ENCODE results near the gene TBC1D2B. TPM values are rescaled to one million over a fixed set of nuclear protein-coding genes. Genes with fewer than 3 reads are reported as not detected.

TBC1D2B gene
- total RNA-seq, 1 donor from 2014 or later = 11.7 TPM

GRCh38 chr15:78093242-78094020 lies 15.9 kb upstream of the TBC1D2B start:
- intact Hi-C loops (cut with micrococcal nuclease) = no loop called here
- no peaks in the 10 kb centered on the region for H3K36me3 ChIP-seq
- H3K27me3 ChIP-seq (ENCODE audit: low read depth) = no peaks in the 10 kb centered on the region
- H3K4me1 ChIP-seq = peaks cover 26% of the 10 kb centered on the region
- H3K4me3 ChIP-seq = no peak overlapping the region
- DNase-seq = no peak
- no peaks in the 10 kb centered on the region for H3K9me3 ChIP-seq (replicated peaks)
- TF ChIP-seq CTCF (IDR thresholded peaks at IDR 0.05; ENCODE audit: borderline replicate concordance) = no peak
- H3K27ac ChIP-seq (replicated peaks) = peak overlapping the region; percentile 41

- no peak for DNase-seq
- no peaks in the 10 kb centered on the region for H3K9me3 ChIP-seq (replicated peaks)
- H3K4me1 ChIP-seq = peaks cover 26% of the 10 kb centered on the region
- no peak within 1 kb of the TSS for H3K4me3 ChIP-seq
- H3K27me3 ChIP-seq (ENCODE audit: low read depth) = no peaks in the 10 kb centered on the region
- no peaks in the 10 kb centered on the region for H3K36me3 ChIP-seq
- no peak for TF ChIP-seq CTCF (IDR thresholded peaks at IDR 0.05; ENCODE audit: borderline replicate concordance)
- peak within 1 kb of the TSS; percentile 41 for H3K27ac ChIP-seq (replicated peaks)
- intact Hi-C loops (cut with micrococcal nuclease) = no loop called here
Observed at GRCh38 chr15:78092261-78093041, 14.9 kb upstream of the TBC1D2B start, which contains the start of gene SH2D7. SH2D7 (plus strand) TSS chr15:78092561; CDS start chr15:78092585, 24 bp downstream.

GRCh38 chr15:78090422-78091063 lies 13.0 kb upstream of the TBC1D2B start:
- intact Hi-C loops (cut with micrococcal nuclease) = no loop called here
- H3K36me3 ChIP-seq = no peaks in the 10 kb centered on the region
- TF ChIP-seq CTCF (IDR thresholded peaks at IDR 0.05; ENCODE audit: borderline replicate concordance) = no peak

GRCh38 chr15:78088773-78089080 lies 11.2 kb upstream of the TBC1D2B start:
- no peaks in the 10 kb centered on the region for H3K36me3 ChIP-seq
- peaks cover 31% of the 10 kb centered on the region for H3K4me1 ChIP-seq
- H3K27ac ChIP-seq (replicated peaks) = no peak overlapping the region

More at GRCh38 chr15:78090422-78091063, 13.0 kb upstream of the TBC1D2B start:
- Histone ChIP-seq H3K9me3 (replicated peaks) (no peaks in the 10 kb centered on the region), H3K4me3 (no peak overlapping the region), H3K27me3 (ENCODE audit: low read depth) (no peaks in the 10 kb centered on the region), H3K27ac (replicated peaks) (no peak overlapping the region), H3K4me1 (peaks cover 26% of the 10 kb centered on the region)
- DNase-seq = no peak

More at GRCh38 chr15:78088773-78089080, 11.2 kb upstream of the TBC1D2B start:
- no peaks in the 10 kb centered on the region for H3K27me3 ChIP-seq (ENCODE audit: low read depth)
- intact Hi-C loops (cut with micrococcal nuclease) = no loop called here
- H3K9me3 ChIP-seq (replicated peaks) = no peaks in the 10 kb centered on the region
- DNase-seq = no peak
- no peak overlapping the region for H3K4me3 ChIP-seq
- TF ChIP-seq CTCF (IDR thresholded peaks at IDR 0.05; ENCODE audit: borderline replicate concordance) = no peak
